ENCODE results near the gene MAPK11.
"Not testable (repeated sequence)": the region's sequence is repeated elsewhere in the genome, so short reads cannot be mapped to it uniquely, and the experiment has no call there.

MAPK11 gene

GRCh38 chr22:50278956-50279619 lies 8.9 kb upstream of the MAPK11 start:
- no peak for DNase-seq (ENCODE audit: low read depth in 2 of 3, low spot score in 2 of 3)

- DNase-seq (ENCODE audit: low read depth in 2 of 3, low spot score in 2 of 3) = no peak
These were observed 8.3 kb upstream of the MAPK11 start for GRCh38 chr22:50278461-50278860.

GRCh38 chr22:50277761-50278160 lies 7.6 kb upstream of the MAPK11 start:
- DNase-seq (ENCODE audit: low read depth in 2 of 3, low spot score in 2 of 3) = no peak

- no peak for DNase-seq (ENCODE audit: low read depth in 2 of 3, low spot score in 2 of 3)
These were observed 6.0 kb upstream of the MAPK11 start for GRCh38 chr22:50276143-50276542.

GRCh38 chr22:50275181-50276055 lies 5.2 kb upstream of the MAPK11 start:
- no peak for DNase-seq (ENCODE audit: low read depth in 2 of 3, low spot score in 2 of 3)

GRCh38 chr22:50274771-50275170 lies 4.6 kb upstream of the MAPK11 start:
- no peak for DNase-seq (ENCODE audit: low read depth in 2 of 3, low spot score in 2 of 3)

- DNase-seq (ENCODE audit: low read depth in 2 of 3, low spot score in 2 of 3) = no peak
These were observed 4.1 kb upstream of the MAPK11 start for GRCh38 chr22:50274311-50274710.

GRCh38 chr22:50273781-50274180 lies 3.6 kb upstream of the MAPK11 start:
- DNase-seq (ENCODE audit: low read depth in 2 of 3, low spot score in 2 of 3) = not testable (repeated sequence)

GRCh38 chr22:50273352-50273751 lies 3.2 kb upstream of the MAPK11 start:
- not testable (repeated sequence) for DNase-seq (ENCODE audit: low read depth in 2 of 3, low spot score in 2 of 3)

- no peak for DNase-seq (ENCODE audit: low read depth in 2 of 3, low spot score in 2 of 3)
These were observed 2.0 kb upstream of the MAPK11 start for GRCh38 chr22:50272044-50272802.

GRCh38 chr22:50271519-50271970 lies 1.4 kb upstream of the MAPK11 start:
- peak in 1 of 3 experiments; percentile 22 for DNase-seq (ENCODE audit: low read depth in 2 of 3, low spot score in 2 of 3)

- DNase-seq (ENCODE audit: low read depth in 2 of 3, low spot score in 2 of 3) = peak in 1 of 3 experiments; percentile 25
These were observed 650 bp upstream of the MAPK11 start for GRCh38 chr22:50270666-50271394.

GRCh38 chr22:50269573-50269969 lies 609 bp downstream of the MAPK11 start:
- DNase-seq (ENCODE audit: low read depth in 2 of 3, low spot score in 2 of 3) = no peak

GRCh38 chr22:50268655-50269113 lies 1.5 kb downstream of the MAPK11 start:
- no peak for DNase-seq (ENCODE audit: low read depth in 2 of 3, low spot score in 2 of 3)

GRCh38 chr22:50267591-50268390 lies 2.4 kb downstream of the MAPK11 start:
- DNase-seq (ENCODE audit: low read depth in 2 of 3, low spot score in 2 of 3) = no peak

- no peak for DNase-seq (ENCODE audit: low read depth in 2 of 3, low spot score in 2 of 3)
These were observed 3.2 kb downstream of the MAPK11 start for GRCh38 chr22:50266994-50267393.

- no peak for DNase-seq (ENCODE audit: low read depth in 2 of 3, low spot score in 2 of 3)
These were observed 5.1 kb downstream of the MAPK11 start for GRCh38 chr22:50264946-50265669.

- DNase-seq (ENCODE audit: low read depth in 2 of 3, low spot score in 2 of 3) = no peak
These were observed 6.0 kb downstream of the MAPK11 start for GRCh38 chr22:50264104-50264745.
